Coronary artery (tissue), 2 donors: Measurements from ENCODE around the gene QKI.

Experiments
- DNase-seq: peaks from one replicate; pipeline ENCODE4 v3.0.0-alpha.2; 2017; ENCODE audit warnings: low spot score
- H3K27ac ChIP-seq, 2 donors: fragments of 200-600 bp; sonication (generic); one replicate each; pipeline ENCODE4 v1.5.1; 2016 to 2019
- H3K4me3 ChIP-seq: fragments of 200-600 bp; sonication (generic); 2 replicates; pipeline ENCODE4 v1.5.1; 2016; ENCODE audit warnings: mild to moderate bottlenecking, moderate library complexity
- CTCF ChIP-seq: fragments of 200-600 bp; sonication (generic); IDR thresholded peaks from one replicate; pipeline ENCODE4 v1.5.1; 2019; ENCODE audit warnings: antibody characterized with exemption

QKI gene

DNA sequence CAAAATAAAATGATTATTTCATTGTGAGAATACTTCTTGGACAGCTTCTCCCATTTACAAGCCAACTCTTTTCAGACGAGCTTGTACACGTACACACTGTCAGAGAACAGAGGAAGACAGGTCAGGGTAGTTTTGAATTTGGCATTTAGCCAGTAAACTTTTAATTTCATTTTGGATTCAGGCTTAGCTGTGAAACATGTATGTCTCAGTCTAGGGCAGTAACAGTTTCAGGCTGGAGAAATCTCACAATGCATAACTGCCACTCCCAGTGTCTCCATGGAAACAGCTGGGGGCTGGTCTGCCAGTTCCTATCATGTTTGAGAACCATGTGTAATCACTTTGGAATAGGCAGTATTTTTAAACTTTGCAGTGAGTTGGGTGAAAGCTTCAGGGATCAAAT, 22.0 kb upstream of the QKI start:
- Histone ChIP-seq H3K27ac (no peak overlapping the region), H3K4me3 (no peak overlapping the region)
- no peak for DNase-seq
- TF ChIP-seq CTCF: no peak

GRCh38 chr6:163393923-163394322, 20.6 kb upstream of the QKI start:
- H3K27ac ChIP-seq: no peak overlapping the region
- no peak for TF ChIP-seq CTCF
- no peak for DNase-seq
- H3K4me3 ChIP-seq: no peak overlapping the region

- DNase-seq: no peak
- no peak for TF ChIP-seq CTCF
- Histone ChIP-seq H3K4me3 (no peak overlapping the region), H3K27ac (no peak overlapping the region)
Observed at GRCh38 chr6:163394659-163395058, 19.9 kb upstream of the QKI start.

GRCh38 chr6:163395122-163395830, 19.2 kb upstream of the QKI start:
- no peak for TF ChIP-seq CTCF
- Histone ChIP-seq H3K4me3 (no peak overlapping the region), H3K27ac (no peak overlapping the region)
- DNase-seq: no peak

DNA sequence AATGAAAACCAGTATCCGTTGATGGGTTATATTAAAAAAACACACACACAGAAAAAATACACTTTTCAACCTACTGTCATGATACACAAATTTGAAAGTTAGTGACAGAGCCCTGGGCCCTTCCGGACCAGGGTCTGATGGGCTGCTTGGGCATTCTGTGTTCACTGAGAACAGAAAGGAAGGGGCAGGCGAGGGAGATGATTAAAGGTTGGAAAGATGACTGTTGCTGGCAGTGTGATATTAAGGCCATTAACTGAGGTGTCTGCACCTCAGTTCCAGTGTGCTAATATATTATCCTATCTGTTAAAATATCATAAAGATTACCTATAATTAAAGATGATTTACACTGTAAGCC, 18.7 kb upstream of the QKI start:
- Histone ChIP-seq H3K27ac (no peak overlapping the region), H3K4me3 (no peak overlapping the region)
- DNase-seq: no peak
- TF ChIP-seq CTCF: no peak

- TF ChIP-seq CTCF: no peak
- DNase-seq: no peak
- Histone ChIP-seq H3K4me3 (peak overlapping the region; percentile 65), H3K27ac (no peak overlapping the region)
Observed at GRCh38 chr6:163397326-163397725, 17.2 kb upstream of the QKI start.

DNA sequence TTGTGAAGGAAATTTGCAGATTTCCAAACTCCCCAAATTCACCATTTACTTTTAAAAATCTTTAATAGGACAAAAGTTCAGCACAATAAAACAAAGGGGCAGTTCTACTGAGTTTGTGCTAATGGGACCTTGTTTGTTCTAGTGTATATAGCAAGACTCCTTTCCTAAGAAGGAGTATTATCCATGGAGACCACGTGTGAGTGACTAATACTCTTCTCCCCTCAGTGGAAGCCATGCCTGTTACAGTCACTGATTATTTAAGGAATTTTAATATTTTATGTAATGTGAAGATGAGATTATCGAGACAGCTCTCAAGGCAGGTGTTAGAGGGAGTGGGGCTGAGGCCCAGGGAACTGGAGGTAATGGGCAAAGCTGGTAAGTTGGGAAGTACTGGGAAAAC, 16.4 kb upstream of the QKI start:
- Histone ChIP-seq H3K4me3 (no peak overlapping the region), H3K27ac (peak overlapping the region in 1 of 2 donors; percentile 25)
- DNase-seq: no peak
- no peak for TF ChIP-seq CTCF
